Pons (tissue), 1 donor: ENCODE measurements around the gene PPM1H.
A peak's percentile ranks its signal among the peaks of the same experiment; 100 is the strongest.
"Not testable (repeated sequence)": the region's sequence is repeated elsewhere in the genome, so short reads cannot be mapped to it uniquely, and the experiment has no call there.

ENCODE experiments used
- DNase-seq: peaks from one replicate; pipeline ENCODE4 v3.0.0-alpha.2; 2016; ENCODE audit warnings: low spot score

Gene PPM1H

DNA sequence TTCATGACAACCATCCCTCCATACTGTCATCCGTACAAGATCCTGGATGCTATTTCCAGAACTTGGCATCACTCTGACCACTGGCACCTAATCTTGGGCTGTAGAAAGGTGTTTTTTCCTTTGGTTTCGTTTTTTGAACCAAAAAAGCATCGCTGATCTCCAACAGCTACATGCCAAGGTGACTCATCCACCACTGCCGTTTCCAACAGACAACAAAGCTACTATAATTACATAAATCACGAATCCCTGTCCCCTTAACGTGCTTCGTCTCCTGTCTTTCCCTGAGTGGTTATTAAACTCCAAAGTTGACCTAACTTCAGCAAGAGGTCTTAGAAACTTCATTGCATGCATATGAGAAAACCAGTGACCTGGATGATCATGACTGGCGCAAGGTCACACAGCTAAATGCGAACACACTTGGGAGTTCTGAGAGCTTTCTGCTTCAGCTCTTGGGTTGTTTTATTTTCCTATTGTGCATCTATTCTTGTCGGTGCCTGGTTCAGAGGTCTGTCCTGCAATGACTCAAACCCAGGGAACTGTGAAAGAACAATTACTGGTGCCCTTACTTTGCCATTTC, 99.9 kb downstream of the PPM1H start:
- DNase-seq: no peak

DNA sequence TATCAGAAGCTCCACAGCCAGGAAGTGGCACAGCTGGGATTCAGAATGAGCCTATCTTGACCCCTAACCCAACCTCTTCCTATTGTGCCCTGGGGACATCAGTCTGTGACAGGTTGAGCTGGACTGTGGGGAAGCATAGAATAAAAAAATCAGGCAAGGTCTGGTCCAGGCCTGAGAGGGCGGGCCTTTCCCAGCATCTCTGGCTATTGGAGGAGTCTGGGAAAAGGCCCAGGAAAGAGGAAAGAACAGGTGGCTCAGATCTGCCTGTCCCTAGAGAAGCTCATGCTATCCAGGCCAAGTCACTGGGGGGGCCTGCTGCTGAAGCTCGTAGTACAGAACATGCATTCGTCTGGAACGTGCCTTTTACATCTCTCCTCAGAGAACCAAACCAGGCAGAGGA, 100.5 kb downstream of the PPM1H start:
- no peak for DNase-seq

DNA sequence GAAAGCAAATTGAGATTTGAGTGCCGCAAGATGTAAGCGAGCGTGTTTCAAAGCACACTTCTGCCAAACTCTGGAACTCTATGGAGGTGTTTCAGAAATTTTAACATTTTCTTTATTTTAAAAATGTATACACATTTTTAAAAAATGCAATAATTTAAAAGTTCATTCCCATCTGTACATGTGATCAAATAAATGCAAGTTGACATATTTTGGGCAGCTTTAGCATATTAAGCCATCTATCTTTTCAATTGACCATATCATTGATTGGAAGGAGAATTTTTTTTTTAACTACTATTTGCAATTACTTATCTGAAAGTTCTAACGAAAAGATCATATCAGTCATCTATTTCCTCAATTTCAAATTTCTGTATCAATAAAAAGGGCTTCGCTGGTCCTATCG, 101.3 kb downstream of the PPM1H start:
- no peak for DNase-seq

DNA sequence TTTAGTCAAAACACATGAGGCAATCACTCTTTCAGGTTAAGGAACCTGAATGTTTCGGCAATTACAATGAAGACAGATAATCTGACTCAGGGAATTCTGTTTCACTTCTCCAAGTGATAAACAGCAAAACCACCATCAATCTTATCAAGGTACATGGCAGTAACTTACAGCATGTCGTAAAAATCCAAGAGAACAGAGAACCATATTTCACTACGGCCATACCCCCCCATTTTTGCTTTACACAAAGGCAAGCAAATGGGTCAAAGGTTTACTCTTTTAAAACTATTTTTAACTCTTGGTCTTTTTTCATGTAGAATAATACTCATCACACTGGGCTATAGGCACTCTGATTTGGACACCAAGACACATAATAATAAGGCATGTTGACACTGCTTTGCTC, 102.4 kb downstream of the PPM1H start:
- no peak for DNase-seq

DNA sequence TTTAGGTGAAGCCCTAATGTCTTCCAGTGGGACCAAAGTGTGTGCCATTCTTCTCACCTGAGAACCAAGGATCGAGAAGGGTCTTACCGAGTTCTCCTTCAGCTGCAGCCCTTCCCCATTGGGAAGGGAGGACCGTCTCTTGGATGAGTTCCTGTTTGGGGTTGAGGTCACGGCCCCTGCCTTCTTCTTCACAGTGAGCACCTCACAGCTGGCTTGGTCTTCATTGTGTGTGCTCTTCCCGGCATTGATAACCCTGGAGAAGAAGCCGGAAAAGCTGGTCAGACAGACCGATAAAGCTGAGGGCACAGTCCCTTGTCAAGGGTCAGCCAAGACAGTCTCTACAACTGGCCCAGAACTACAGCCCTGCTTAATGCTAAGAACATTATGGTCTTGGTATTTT, 102.9 kb downstream of the PPM1H start:
- no peak for DNase-seq

DNA sequence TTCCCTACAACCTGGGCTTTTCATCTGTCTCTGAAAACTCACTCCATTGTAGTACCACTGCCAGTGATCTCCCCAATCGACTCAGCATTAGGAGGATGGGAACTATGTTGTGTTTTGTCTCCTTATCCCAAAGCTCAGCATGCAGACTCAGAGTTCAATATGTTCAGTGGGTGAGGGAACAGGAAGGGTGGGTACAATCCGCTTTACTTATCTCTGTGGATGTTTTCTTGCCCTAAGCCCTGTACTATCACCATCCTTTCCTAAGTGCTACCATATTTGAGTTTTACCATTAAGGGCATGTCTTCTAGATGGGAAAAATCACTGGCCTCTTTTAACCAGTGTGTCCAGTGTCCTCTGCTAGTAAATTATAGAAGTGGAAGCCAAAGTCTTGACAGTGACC, 107.1 kb downstream of the PPM1H start:
- DNase-seq: no peak

DNA sequence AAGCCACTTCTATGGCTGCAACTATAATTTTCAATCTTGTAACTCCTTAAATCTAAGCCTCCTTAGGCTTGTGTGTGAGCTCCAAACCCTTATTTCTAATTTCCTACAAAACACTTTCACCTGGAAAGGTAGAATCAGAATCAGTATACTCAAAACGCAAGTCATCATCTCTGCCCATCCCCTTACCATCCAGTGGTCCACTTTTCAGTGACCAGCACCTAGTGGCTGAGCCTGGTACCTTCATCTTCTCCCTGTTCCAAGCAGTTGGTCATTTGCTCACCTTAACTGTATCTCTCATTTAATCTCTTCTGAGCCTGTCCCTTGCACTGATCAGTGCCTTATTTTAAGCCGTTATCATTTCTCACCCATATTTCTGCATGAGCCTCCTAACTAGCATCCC, 107.9 kb downstream of the PPM1H start:
- DNase-seq: no peak

DNA sequence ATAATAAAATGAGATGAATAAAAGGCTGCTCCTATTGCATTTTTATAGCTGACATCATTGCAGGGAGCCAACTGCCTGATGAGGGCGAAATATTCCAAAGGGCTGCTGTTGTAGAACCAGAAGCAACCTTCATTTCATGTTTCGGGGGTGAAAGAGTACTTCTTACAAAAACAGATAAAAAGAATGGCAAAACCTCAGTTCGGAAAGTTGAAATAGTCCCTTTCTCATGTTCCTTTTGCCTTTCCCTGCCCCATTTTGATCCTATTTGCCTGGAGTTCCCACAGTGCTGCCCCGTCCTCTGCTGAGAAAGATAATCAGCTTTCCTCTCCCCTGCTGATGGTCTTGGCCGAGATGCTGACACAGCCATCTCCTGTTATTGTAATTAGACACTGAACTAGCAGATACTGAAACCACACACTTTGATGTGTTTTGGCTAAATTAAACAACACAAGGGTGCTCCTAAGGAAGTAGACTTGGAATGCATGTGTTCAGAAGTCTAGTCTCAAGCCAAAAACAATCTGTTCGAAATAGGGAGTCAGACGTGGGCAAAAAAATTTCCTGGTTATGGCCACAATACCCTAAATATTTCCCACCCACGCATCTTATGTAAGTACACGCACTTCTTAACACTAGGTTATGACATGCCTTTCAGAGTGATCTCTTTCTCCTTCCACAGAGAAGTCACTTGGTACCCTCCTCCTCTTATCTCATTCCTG, 117.2 kb downstream of the PPM1H start:
- DNase-seq: peak; percentile 80

DNA sequence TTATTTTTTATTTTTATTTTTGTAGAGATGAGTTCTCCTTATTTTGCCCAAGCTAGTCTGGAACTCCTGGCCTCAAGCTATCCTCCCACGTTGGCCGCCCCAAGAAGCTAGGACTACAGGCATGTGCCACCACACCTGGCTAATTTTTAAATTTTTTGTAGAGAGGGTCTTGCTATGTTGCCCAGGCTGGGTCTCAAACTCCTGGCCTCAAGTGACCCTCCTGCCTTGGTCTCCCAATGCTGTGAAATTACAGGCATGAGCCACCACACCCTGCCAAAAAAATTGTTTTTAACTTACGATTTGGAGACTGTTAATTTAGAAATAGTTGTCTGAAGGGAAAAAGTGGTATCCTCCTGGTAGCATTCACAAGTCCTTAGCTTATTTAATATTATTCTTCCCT, 120.7 kb downstream of the PPM1H start:
- DNase-seq: no peak

DNA sequence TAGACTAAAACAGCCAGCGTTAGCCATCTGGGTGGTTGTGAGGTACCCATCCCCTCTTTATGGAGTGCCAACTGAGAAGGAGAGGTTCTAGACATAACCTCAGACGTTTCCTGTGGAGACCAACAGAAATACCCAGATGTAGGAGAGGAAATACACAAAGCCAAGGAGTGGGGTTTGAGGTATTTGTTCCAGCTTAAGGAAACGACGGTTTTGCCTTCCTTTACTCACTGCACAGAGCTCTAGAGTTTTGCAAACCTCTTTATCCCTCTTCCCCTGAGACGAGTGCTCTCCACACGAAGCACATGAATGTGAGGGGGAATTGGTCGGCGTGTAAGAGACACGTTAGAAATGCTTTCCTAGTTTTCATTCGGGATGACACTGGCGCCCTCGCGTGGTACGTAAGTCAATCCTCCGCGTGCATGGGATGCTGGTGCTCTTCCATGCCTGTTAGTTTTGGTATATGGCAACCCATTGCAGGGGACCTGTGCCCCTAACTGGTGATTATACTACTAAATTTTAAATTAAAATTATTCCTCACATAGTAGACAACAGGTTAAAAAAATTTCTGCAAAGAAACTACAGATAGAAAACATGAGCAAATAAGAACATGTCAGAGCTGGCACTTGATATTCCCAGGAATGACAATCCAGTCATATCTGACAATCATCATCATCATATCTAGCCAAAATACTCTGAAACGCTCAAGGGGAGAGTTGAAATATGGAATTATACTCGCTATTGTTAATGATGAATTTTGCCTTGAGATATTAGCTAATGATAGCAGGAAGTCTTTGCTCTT, 121.7 kb downstream of the PPM1H start:
- DNase-seq: peak; percentile 84

DNA sequence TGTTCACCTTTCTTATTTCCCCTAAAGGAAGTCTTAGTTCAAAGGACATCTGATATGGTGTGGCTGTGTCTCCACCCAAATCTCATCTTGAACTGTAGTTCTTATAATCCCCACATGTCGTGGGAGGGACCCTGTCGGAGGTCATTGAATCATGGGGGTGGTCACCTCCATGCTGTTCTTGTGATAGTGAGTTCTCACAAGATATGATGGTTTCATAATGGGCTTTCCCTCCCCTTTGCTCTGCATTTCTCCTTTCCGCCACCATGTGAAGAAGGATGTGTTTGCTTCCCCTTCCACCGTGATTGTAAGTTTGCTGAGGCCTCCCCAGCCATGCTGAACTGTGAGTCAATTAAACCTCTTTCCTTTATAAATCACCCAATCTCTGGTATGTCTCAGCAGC, 123.5 kb downstream of the PPM1H start:
- DNase-seq: not testable (repeated sequence)

DNA sequence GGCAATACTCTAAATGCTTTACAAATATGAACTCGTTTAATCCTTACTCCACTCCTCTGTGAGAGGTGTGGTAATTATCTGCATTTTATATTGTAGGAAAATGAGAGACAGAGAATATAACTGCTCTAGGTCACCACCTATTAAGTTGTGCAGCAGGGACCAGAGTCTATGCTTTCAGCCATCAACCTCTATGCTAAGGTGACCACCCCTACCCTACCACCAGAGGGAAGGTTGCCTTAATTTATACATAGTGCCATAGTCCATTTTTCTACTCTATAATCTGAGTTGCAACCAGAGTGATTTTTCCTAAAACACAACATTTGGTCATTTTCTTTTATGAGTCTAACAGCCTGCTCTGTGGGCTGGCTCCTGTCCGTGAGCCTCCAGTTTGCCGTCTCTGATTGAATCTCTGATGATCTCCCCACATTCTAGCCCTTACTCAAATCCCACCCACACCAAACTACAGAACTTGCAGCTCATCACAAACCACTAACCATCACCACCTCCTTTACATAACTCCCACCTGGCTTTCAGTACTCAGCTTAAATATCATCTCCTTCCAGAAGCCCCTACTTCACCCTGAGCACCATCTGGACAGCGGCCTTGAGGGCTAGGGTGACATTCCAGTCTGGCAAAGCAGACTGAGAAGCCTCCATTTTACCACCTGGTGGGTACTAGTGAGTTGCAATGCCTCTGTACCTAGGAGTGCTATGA, 126.6 kb downstream of the PPM1H start:
- DNase-seq: no peak

DNA sequence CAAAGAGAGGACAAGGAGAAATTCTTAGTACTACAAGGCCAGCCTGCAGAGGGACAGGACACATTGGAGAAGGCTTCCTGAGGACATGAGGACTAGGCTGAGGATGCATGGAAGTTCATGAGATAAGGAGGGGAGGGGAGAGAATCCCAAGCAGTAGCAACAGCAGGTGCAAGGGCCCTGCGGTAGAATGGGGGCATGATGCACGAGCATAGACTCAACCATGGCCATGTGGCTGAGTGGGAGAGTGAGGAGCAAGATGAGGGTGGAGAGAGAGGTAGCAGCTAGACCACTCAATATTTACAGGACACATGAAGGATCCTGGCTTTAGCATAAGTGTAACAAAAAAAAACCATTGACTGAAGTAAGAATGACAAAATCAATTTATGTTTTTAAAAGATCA, 128.1 kb downstream of the PPM1H start:
- DNase-seq: no peak

DNA sequence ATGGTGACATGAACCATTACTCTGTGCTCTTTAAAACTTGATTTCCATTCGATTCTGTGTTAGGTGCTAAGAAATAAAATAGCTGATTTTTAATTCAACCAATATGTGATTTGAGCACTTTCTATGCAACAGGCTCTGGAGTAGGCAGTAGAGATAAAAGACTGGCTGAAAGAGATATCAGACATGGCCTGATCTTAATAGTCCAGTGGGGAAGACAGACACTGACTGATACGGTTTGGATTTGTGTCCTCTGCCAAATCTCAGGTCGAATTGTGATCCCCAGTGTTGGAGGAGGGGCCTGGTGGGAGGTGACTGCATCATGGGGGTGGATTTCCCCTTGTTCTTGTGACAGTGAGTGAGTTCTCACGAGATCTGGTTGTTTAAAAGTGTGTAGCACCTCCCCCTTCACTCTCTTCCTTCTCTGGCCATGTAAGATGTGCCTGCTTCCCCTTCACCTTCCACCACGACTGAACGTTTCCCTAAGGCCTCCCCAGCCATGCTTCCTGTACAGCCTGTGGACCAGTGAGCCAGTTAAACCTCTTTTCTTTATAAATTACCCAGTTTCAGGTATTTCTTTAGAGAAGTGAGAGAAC, 128.6 kb downstream of the PPM1H start:
- DNase-seq: no peak

DNA sequence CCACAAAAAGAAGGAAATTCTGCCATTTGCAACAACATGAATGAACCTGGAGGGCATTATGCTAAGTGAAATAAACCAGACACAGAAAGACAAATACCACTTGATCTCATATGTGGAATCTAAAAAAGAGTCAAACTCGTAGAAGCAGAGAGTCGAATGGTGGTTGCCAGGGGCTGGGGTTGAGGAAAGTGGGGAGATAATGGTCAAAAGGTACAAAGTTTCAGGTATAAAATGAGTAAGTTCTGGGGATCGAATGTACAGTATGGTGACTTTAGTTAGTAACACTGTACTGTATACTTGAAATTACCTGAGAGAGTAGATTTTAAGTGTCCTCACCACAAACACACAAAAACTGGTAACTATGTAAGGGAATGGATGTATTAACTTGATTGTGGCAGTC, 129.4 kb downstream of the PPM1H start:
- no peak for DNase-seq

DNA sequence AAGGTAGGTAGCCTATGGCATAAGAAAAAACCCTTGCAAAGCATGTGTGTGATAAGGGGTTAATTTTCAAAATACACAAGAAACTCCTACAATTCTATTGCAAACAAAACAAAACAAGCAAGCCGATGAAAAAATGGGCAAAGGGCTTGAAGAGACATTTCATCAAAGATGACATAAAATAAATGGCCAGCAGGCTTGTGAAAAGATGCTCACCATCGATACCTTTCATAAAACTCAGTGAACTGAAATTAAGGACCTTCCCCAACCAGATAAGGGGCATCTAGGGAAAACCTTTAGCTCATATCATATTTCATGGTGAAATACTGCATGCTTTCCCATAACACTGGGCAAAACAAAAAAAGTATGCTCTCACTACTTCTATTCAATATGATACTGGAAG, 131.2 kb downstream of the PPM1H start:
- DNase-seq: no peak

DNA sequence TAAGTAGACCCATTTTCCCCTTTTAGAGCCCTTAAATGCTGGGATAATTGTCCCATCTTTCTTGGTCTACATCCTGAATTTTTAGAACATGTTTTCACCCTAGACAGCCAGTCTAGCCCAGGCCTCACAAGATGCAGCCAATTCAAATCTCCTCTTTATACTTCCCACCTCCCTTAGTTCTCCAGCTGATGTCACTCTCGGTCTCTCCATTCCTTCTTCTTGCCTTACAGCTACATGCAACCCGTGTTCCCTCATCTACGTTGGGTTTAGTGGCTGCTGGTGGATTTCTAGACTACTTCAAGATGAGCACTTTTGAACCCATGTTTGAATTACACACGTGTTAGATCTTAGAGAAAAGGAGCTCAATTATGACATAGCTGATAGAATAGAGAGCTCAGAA, 132.0 kb downstream of the PPM1H start:
- DNase-seq: peak; percentile 86

DNA sequence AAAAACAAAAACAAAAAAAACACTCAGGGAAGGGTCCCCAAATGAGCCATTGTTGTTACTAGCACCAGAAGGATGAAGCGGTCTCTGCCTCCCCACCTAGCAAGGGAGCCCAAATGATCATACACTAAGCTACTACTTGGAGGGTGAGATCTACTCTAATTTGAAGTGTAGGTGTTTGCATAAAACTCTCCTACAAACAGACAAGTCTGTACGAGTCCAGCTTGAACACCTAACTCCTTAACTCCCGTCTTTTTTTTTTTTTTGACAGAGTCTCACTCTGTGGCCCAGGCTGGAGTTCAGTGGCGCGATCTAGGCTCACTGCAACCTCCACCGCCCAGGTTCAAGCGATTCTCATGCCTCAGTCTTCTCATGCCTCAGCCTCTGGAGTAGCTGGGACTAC, 132.6 kb downstream of the PPM1H start:
- no peak for DNase-seq

DNA sequence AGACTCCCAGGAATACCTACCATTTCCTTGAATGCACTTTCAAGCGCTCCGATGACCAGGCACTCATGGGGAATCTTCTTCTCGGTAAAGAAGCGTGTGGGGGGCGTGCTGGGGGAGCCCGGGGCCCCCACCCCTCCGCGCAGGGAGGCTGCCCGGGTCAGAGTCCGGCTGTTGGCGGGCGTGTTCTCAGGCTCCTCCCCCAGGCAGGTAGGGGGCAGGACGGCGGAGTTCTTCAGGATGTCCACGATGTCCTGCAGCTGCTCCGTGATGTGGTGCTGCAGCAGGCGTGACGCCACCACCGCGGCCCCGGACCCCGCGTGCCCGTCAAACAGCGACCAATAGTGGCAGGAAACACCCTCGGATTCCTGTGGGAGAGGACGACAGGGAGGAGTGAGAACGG, 133.2 kb downstream of the PPM1H start:
- DNase-seq: no peak

DNA sequence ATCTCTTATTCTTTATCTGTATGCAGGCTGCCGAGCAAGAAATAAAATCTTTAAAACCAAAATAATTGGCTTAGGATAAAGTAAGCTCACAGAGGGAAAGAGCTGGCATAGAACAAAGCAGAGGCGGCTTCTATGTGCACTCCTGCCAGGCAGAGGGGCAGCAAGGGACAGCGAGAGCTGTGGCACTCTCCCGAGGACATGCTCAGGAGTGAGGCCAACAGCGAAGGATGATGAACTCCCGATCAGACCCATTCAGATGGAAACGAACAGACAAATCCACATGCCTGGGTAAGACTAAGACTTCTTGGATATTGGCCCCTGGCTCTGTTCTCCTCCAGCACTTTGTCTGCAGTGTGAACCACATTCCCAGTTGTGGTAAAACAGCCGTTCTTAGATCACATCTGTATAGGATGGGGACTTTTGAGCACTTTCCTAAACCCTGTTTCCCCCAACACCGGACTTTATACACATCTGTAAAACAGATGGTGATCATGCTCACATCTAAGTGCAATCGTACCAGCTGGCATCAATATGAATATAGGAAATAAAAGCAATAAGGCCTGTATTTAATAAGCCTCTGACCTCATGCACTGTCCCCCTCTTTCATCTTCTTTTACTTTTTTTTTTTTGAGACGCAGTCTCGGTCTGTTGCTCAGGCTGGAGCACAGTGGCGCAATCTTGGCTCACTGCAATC, 134.1 kb downstream of the PPM1H start:
- no peak for DNase-seq

DNA sequence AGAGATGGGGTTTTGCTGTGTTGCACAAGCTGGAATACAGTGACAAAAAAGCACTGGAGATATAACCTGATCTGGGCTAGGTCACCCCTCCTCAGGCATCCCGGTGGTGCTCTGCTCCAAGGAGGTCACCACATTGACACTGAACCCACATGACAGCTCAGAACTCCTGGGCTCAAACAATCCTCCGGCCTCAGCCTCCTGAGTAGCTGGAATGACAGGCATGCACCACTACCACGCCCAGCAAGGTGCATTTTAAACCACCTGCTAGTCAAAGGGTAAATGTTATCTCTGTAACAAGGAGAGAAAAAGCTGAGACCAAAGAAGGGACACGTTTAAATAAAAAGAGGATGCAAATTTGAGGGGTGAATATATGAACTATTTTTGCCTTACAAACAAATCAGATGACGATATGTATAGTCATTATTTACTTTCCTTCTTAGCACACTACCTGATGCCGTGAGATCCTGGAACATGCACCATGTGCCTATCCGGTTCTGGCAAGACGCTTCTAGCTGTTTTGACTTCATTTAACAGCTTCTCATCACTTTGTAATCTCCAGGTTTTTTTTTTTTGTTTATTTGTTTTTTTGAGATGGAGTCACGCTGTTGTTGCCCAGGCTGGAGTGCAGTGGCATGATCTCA, 135.1 kb downstream of the PPM1H start:
- no peak for DNase-seq
